ENCODE results near the gene UNC13B. TPM values are rescaled to one million over a fixed set of nuclear protein-coding genes. Genes with fewer than 3 reads are reported as not detected.

UNC13B gene
- total and polyA plus RNA-seq, 2 of the 8 experiments (the other 6 are each of a cell fraction or from before 2014, with no cell fraction given), result 23.1 to 51.7 TPM

- TF ChIP-seq CTCF (IDR thresholded peaks at IDR 0.05; ENCODE audit: control extremely low read depth in 1 of 3, insufficient read depth in 1 of 3, low read depth in 1 of 3, low read length in 3 of 3) (peak in 2 of 3 experiments; percentile 7 to 8; a peak in 2 of 4 replicates), EP300 (IDR thresholded peaks at IDR 0.05; ENCODE audit: borderline replicate concordance in 1 of 2, low read depth in 2 of 2, low read length in 2 of 2) (no peak), KDM4A (IDR thresholded peaks at IDR 0.05; ENCODE audit: low read depth, low read length, severe bottlenecking) (peak; percentile 98), TAF1 (IDR thresholded peaks at IDR 0.05; ENCODE audit: low read depth, low read length) (peak; percentile 68), TCF12 (IDR thresholded peaks at IDR 0.05; ENCODE audit: low read depth, low read length) (no peak), SP1 (IDR thresholded peaks at IDR 0.05; ENCODE audit: low read depth, low read length) (0 out of 2 replicates have a peak, but pooled peaks have one; percentile 44), SRF (IDR thresholded peaks at IDR 0.05; ENCODE audit: low read depth, low read length) (no peak), POLR2A (IDR thresholded peaks at IDR 0.05; ENCODE audit: control extremely low read depth in 1 of 2, low read depth in 2 of 2, low read length in 2 of 2) (peak; percentile 64 to 73), SUZ12 (IDR thresholded peaks at IDR 0.05; ENCODE audit: low read length) (no peak), TAF7 (optimal IDR thresholded peaks at IDR 0.05; ENCODE audit: borderline replicate concordance, low read depth, low read length) (peak; percentile 53), HDAC2 (IDR thresholded peaks at IDR 0.05; ENCODE audit: borderline replicate concordance in 1 of 2, low read depth in 2 of 2, low read length in 2 of 2) (peak; percentile 61 to 76; a peak in 1 of 4 replicates), POLR2AphosphoS5 (IDR thresholded peaks at IDR 0.05; ENCODE audit: low read depth, low read length) (peak; percentile 50; the same call in 1 of the 2 replicates), RBBP5 (IDR thresholded peaks at IDR 0.05; ENCODE audit: borderline replicate concordance, low read depth, low read length) (peak; percentile 99; the same call in 1 of the 2 replicates), TBP (IDR thresholded peaks at IDR 0.05; ENCODE audit: low read depth, low read length) (peak; percentile 51)
Observed at GRCh38 chr9:35161713-35162604, at the start of gene UNC13B (continued).
